NCI-H446 (cell line): Measurements from ENCODE around the gene GYPE.
"Not testable (repeated sequence)": the region's sequence is repeated elsewhere in the genome, so short reads cannot be mapped to it uniquely, and the experiment has no call there.

Experiments used
- DNase-seq, 2 experiments: peaks; one replicate each; lab custom pipeline; 2025; lab: John Stamatoyannopoulos, UW

GYPE gene

DNA sequence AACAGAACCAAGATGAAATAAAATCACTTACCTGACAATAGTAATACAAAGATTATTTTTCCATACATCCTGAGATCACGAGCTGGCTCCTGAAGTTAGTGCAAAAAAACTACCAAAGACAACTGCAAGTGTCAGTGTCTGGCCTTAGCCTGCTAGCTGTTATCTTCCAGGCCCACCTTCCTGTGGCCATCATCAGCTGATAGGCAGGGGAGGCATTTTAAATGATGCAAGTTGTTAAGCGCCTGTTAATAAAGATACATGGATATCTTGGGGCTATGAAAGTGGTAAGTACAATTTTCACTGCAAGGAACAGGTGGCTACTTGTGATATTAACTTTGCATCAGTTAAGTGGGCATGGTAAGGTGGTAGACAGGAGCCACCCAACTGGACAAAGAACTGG, at the start of gene GYPE:
GYPE (minus strand) TSS at position 120 of the 400 bp plus-strand sequence; CDS start at position 68, 52 bp downstream.
- not testable (repeated sequence) for DNase-seq

DNA sequence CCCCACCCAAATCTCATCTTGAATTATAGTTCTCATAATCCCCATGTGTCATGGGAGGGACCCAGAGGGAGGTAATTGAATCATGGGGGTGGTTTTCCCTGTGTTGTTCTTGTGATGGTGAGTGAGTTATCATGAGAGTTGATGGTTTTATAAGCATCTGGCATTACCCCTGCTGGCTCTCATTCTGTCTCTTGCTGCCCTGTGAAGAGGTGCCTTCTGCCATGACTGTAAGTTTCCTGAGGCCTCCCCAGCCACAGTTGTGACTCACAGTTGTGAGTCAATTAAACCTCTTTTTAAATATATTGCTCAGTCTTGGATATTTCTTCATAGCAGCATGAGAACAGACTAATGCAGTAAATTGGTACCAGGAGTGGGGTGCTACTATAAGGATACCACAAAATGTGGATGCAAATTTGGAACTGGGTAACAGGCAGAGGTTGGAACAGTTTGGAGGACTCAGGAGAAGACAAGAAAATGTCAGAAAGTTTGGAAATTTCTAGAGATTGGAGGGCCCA, 46.2 kb upstream of the GYPE start:
- DNase-seq = not testable (repeated sequence)

DNA sequence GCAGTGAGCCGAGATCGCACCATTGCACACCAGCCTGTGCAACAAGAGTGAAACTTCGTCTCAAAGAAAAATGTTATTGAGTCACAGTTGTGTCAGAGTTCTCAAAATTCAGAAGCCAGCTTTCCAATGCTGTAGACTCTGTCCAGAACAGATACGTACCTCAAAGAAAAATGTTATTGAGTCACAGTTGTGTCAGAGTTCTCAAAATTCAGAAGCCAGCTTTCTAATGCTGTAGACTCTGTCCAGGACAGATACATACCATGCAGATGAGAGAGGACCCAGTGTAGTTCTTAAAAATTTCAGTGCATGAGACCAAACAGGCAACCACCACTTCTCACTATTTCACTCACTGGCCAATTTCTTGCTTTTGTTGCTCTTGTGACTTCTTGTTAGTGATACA, 45.6 kb upstream of the GYPE start:
- not testable (repeated sequence) for DNase-seq

DNA sequence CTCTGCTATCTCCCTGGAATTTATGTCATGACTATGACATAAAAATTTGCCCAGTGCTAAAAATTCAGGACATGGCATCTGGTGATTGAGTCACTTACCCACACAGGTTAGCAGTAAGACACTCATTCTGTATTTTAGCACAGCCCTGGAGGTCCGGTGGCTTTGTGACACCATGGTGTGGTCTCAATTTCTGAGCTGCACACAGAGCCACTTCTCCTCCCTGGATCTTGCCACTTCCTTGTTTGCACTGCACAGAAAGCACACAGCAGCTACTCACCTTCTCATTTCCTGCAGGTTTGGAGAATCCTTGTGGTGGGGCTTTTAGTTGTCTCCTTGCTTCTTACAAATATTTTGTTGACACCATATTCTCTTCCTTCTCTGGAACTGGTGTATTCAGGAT, 44.8 kb upstream of the GYPE start:
- not testable (repeated sequence) for DNase-seq

DNA sequence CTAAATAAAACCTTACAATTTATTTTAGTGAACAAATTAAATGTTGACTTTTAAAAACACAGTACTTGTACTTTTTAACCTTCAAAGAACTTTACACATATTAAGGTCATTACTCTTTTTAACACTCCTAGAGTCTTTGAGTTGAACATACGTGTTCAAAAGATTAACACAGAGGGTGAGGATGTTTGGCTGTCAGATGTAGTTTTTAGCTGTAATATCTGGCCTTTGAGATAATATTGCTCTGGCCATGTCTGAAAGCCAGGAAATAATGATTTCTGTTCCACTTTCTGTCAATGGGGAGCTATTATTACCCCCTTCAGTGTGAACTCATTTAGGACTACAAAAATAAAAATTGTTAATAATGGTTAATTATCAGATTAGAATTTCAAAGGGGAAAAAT, 42.1 kb upstream of the GYPE start:
- not testable (repeated sequence) for DNase-seq

DNA sequence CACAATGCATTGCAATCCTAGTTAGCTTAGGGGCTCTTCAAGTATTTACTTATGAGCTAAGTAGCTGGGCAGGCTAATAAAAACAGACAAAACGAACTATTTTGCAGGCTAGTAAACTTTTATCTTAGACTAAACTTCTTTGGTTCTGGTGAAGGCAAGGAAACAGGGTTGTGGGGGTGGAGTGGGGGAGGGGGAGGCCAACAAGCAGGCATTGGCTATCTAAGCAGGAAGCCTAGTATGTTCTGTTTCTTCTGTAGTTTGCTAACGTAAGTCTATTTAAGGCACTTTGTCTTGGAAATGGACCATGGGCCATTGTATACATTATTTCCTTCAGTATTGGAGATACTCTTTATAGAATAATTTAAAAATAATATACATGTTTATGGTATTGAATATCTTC, 35.3 kb upstream of the GYPE start:
- DNase-seq = not testable (repeated sequence)

DNA sequence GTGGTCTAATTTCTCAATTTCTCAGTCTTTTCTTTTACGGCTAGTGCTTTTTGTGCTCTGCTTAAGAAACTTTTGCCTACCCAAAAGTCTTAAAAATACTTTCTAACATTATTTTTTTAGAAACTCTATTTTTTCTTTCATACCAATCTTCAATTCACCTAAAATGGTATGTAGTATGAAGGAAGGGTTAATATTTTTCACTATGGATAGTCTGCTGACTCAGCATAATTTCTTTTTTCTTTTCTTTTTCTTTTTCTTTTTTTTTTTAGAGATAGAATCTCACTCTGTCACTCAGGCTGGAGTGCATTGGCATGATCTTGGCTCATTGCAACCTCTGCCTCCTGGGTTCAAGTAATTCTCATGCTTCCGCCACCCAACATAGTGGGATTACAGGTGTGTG, 34.2 kb upstream of the GYPE start:
- DNase-seq = no peak

DNA sequence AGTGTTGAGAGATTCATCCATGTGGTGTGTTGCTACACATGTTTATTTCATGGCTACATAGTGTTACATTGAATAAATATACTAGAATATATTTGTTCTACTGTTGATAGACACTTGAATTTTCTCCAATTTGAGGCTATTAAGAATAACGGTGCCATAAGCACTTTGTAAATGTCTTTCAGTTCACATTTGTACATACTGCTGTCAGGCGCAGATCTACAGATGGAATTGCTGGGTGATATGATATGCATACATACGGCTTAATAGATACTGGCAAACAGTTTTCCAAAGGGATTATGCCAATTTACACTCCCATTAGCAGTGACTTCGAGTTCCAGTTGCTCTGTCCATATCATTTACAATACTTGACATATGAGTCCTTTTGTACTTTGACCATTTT, 33.5 kb upstream of the GYPE start:
- DNase-seq = not testable (repeated sequence)

DNA sequence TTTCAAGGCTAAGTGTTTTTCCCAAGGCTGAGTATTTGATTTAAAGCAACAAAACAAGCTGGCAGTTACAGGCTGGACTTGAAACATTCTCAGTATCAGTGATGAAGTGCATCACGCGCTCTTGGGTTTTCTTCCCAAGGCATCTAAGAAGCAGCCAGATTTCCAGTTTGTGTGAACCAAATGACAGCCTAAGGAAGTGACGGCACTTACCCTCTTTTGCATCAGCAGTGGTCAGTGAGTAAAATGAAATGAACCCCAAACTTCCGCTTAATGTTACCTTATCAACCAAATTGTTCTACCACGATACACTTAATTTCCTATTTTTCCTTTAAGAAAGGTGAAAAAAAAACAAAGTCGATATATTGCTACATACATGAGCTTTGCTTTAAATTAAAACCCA, 15.8 kb upstream of the GYPE start:
- DNase-seq = no peak

DNA sequence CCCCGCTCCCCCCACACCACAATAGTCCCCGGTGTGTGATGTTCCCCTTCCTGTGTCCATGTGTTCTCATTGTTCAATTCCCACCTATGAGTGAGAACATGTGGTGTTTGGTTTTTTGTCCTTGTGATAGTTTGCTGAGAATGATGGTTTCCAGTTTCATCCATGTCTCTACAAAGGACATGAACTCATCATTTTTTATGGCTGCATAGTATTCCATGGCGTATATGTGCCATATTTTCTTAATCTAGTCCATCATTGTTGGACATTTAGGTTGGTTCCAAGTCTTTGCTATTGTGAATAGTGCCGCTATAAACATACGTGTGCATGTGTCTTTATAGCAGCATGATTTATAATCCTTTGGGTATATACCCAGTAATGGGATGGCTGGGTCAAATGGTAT, 11.1 kb upstream of the GYPE start:
- DNase-seq = not testable (repeated sequence)

DNA sequence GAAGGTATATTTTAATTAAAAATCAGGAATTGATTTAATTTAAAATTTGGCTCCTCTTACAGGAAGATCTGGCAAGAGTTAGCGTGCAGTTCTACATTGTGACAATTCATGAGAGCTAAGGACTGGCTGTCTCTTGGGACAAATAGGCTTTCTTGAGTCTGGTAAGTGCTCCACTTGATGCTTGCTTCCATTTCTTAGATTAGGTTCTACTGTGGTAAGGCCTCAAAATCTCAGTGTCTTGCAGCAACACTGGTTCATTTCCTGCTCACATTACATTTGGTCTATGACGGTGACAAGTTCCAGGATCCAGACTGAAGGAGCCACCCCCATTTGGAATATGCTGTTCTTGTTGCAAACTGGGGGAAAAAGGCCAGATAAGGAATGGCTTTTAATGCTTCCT, 7.1 kb upstream of the GYPE start:
- not testable (repeated sequence) for DNase-seq

DNA sequence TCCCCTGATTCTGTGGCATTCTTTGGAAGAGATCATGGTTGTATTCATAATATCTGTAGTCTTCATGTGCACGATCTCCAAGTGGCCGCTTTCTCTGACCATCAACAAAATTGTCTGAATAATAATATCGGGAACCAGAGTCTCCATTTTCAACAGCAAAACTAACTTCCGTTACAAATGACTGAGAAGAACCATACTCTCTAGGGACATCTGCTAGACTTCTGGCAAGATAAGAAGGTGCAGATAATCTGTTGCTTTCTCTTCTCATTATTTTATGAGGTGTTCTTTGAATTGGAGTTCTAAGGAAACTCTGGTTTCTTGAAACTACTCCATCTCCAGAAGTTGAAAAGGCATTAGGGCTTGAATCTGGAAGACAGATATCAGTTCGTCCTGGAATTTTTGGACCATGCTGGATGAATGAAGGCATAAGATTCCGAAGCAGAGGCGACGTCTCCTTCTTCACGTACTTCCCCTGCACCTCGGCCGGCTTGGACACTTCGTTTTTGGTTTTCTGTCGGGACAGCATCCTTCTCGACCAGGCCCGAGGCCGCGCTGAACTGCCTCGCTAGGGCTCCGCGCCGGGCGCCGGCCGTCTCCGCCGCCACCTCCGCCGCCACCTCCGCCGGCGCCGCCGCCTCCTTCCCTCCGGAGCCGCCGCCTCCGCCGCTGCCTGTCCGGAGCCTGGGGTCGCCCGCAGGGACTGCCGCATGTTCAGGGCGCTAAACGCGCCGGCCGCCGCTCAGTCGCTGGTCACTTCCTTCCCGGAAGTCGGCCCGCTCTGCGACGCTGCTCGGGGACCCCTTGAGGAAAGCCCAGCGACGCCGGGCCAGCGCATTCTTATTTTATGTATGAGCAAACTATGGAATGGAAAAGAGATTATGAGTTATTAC, 6.4 kb upstream of the GYPE start:
- not testable (repeated sequence) for DNase-seq

DNA sequence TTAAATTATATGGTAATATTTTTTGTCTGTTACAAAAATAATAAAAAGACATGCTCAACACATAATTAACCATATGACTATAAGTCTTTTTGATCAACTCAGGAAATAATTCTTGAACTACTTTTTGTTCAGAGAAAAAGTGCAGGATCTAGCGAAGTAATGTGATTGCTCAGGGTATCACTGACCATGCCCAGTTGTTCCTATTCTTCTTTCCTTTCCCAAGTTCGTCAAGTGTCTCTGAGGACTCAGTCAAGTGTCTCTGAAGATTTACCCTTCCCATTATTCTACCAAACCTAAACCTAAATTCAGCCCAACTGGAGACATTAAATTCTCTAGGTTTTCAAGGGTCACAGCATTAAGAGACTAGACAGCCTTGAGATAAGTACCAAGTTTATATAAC, 5.5 kb upstream of the GYPE start:
- DNase-seq = not testable (repeated sequence)

DNA sequence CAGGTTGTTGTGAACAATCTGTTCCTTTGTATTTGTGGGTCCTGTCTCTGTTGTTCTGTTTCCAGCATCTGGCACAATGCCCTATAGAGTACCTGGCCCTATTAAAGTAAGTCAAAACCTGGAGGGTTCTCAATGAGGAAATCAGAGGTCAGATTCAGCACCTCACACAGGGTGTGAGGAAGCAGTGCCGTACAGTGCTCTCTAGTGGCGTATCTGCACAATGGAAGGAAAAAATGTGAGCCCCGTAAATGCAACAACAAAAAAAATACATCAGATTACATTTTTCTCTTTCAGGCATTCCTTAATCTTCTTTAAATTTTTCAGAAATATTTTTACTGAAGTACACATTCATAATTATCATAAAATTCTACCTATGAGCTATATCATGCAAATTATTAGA, 2.5 kb upstream of the GYPE start:
- not testable (repeated sequence) for DNase-seq

DNA sequence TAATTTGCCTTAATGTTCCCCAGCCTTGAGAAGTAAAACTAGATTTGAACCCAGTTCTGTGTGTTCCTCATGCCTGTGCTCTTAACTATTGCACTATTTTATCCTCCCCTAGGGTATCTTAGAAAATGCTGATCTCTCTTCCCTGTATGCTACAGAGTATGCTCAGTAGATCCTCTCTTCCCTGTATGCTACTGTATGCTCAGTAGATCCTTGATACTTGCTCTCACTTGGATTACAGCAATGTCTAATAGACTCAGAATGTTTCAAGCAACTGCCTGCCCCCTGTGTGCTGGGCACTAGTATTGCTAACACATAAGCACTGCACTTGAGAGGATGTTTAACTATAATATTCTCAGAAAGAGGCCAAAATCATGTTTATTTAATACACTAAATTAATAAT, 928 bp downstream of the GYPE start:
- not testable (repeated sequence) for DNase-seq

DNA sequence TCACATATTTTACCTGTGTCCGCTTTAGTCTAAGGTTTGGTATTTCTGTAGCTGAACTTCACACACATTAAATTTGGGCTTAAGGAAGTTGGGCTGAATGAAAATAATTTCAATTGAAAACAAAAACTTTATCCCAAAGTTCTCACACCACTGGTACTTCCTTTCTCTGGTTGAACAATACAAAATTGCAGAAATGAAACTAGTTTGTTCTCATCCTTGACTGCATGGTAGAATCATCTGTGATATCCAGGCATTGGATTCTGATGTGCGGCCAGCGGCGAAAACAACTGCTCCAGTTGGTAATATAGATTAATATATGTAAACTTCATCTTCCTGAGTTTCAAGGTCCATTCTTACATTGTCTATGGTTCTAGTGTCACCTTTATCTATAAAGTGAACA, 15.0 kb downstream of the GYPE start:
- DNase-seq = not testable (repeated sequence)

DNA sequence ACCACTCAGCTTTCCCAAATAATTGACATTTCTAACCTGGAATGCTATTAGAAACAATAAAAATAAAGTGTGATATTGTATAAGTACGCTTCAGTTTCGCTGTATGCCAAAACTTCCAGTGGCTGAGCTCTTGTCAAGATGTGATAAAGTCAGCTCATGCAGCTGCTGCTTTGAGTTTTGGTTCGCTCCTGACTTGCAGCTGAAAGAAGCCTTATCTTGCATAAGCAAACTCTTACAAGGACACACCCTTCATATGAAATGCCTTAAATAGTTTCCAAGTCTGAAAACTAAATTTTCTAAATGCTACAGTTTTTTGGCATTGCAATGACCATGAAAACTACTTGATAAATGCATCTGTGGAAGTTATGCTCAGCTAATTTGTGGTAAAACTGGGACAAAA, 17.2 kb downstream of the GYPE start:
- DNase-seq = not testable (repeated sequence)

DNA sequence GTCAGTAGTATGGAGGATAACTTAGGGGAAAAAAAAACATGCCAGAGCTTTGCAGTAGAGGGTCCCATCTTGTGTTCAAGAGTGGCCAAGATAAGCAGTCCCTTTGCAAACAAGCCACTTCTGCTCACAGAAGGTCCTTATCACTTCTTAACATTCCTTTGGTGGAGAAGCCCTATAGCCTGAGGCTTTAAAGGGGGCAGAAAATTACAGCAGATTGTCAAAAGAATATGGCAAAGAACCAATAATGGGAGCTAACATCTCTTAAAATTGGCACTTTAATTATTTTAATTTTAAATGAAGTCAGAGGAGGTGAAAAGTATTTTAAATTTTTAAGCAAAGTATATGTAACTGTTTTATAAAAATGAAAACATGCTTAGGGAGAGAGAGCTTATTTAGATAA, 20.4 kb downstream of the GYPE start:
- DNase-seq = not testable (repeated sequence)

DNA sequence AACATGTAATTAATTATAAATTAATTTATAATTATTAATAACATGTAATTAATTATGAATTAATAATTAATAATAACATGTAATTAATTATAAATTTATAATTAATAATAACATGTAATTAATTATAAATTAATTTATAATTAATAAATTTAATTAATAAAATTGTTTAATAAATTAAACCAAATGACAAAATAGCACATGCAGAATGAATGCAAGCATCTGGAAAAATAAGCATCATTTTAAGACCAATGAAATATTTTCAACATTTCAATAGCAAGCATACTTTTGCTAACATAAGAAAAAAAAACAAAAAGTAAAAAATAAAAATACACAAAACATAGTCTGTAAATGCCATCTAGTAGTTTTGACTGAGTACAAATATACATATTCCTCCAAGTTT, 21.8 kb downstream of the GYPE start:
- no peak for DNase-seq

DNA sequence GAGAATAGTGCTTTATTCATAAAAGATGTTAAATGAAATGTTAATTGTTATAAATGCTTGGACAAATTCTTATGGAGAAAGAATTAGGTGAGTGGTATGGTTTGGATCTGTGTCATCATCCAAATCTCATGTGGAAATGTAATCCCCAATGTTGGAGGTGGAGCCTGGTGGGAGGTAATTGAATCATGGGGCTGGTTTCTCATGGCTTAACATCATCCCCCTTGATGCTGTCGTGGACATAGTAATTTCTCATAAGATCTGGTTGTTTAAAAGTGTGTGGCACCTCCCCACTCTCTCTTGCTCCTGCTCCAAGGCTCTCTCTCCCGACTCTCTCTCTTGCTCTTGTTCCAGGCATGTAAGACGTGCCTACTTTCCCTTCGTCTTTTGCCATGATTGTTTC, 22.5 kb downstream of the GYPE start:
- DNase-seq = no peak

DNA sequence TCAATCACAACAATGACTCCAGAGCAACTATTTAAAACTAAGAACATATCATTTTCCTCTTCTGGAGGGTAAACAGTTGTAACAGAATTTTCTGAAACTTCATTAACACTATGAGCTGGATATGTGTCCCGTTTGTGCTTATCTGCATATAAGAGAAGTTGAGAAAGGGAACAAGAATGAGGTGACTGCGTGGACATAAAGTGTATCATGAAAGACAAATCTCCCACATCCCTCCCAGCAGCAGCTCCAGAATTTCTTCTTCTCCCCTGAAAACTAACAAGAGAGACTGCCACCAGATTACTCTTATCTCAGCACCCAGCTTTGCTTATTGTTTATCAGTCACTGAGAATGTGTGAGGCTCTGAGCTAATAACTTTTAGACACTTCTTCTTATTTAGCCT, 25.8 kb downstream of the GYPE start:
- DNase-seq = not testable (repeated sequence)

DNA sequence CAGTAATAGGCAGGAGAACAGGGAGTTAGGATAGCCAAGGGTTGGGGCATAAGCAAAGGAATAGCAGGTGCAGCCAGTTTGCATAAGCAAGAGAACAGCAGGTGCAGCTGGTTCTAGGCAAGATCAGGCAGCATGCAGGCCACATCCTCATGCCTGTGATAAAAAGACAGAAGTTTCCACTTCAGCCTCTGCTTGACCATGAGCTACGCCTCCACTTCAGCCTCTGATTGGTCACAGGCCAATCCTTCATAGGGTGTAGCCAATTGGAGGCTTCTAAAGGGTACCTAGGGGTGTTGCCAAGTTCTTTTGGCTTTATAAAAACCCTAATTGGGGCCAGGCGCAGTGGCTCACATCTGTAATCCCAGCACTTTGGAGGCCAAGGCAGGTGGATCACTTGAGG, 30.0 kb downstream of the GYPE start:
- DNase-seq = not testable (repeated sequence)

DNA sequence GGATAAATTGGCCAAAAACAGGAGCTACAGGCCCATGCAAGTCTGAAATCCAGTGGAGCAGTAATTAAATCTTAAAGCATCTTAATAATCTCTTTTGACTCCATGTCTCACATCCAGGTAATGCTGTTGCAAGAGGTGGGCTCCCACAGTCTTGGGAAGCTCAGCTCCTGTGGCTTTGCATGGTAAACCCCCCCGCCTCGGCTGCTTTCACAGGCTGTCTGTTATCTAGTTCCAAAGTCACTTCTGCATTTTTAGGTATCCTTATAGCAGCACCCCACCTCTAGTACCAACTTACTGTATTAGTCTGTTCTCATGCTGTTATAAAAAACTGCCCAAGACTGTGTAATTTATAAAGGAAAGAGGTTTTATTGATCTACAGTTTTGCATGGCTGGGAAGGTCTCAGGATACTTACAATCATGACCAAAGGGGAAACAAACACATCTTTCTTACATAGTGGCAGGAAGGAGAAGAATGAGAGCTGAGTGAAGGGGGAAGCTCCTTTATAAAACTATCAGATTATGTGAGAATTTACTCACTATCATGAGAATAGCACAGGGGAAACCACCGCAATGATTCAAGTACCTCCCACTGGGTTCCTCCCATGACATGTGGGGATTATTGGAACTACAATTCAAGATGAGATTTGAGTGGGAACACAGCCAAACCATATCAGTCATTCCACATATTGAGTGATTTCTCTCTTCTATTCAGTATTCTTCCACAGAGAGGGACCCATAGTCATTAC, 34.7 kb downstream of the GYPE start:
- not testable (repeated sequence) for DNase-seq
